Measurements from ENCODE around the gene RAB11B.
A peak's percentile ranks its signal among the peaks of the same experiment; 100 is the strongest.
"Not testable (repeated sequence)": the region's sequence is repeated elsewhere in the genome, so short reads cannot be mapped to it uniquely, and the experiment has no call there.

The RAB11B gene

GRCh38 chr19:8413629-8413995 is 23.5 kb downstream of the RAB11B start:
- Histone ChIP-seq H3K27ac (ENCODE audit: low read depth, low read length) (no peak overlapping the region), H3K27me3 (ENCODE audit: insufficient read depth, low read length) (peaks cover 4% of the 10 kb centered on the region; the same call in 1 of the 2 replicates), H3K9ac (ENCODE audit: low read depth, low read length) (peak overlapping the region; percentile 71), H3K4me3 (ENCODE audit: low read length) (peak overlapping the region; percentile 76), H3K36me3 (ENCODE audit: insufficient read depth, low read length) (no peaks in the 10 kb centered on the region), H3K4me1 (ENCODE audit: insufficient read depth, low read length) (peaks cover 11% of the 10 kb centered on the region; the same call in 1 of the 2 replicates), H3K9me3 (ENCODE audit: insufficient read depth, low read depth, low read length) (no peaks in the 10 kb centered on the region)
- 49% methylated on average over 2 of the region's 3 CpGs for WGBS

DNA sequence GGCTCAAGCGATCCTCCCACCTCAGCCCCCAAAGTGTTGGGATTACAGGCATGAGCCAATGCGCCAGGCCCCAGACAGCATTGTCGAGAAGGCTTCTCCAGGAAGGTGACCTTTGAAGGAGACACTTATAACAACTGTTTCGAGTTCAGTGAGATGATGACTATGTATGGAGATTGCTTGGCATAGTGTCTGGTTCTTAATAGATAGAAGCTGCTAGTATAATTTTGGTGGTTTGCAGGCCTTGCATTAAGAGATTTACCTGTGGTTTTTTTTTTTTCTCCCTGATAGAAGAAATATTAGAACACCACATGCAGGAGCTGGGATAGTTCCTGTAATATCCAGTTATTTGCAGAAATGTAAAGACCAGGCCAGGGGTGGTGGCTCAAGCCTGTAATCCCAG is 26.6 kb downstream of the RAB11B start:
- Histone ChIP-seq H3K9me3 (ENCODE audit: insufficient read depth, low read depth, low read length) (no peaks in the 10 kb centered on the region), H3K27me3 (ENCODE audit: insufficient read depth, low read length) (peaks cover 4% of the 10 kb centered on the region; the same call in 1 of the 2 replicates), H3K4me1 (ENCODE audit: insufficient read depth, low read length) (peaks cover 11% of the 10 kb centered on the region; the same call in 1 of the 2 replicates), H3K4me3 (ENCODE audit: low read length) (no peak overlapping the region), H3K27ac (ENCODE audit: low read depth, low read length) (no peak overlapping the region), H3K36me3 (ENCODE audit: insufficient read depth, low read length) (no peaks in the 10 kb centered on the region), H3K9ac (ENCODE audit: low read depth, low read length) (no peak overlapping the region)
- WGBS: 87% methylated on average over 4 of the region's 4 CpGs

DNA sequence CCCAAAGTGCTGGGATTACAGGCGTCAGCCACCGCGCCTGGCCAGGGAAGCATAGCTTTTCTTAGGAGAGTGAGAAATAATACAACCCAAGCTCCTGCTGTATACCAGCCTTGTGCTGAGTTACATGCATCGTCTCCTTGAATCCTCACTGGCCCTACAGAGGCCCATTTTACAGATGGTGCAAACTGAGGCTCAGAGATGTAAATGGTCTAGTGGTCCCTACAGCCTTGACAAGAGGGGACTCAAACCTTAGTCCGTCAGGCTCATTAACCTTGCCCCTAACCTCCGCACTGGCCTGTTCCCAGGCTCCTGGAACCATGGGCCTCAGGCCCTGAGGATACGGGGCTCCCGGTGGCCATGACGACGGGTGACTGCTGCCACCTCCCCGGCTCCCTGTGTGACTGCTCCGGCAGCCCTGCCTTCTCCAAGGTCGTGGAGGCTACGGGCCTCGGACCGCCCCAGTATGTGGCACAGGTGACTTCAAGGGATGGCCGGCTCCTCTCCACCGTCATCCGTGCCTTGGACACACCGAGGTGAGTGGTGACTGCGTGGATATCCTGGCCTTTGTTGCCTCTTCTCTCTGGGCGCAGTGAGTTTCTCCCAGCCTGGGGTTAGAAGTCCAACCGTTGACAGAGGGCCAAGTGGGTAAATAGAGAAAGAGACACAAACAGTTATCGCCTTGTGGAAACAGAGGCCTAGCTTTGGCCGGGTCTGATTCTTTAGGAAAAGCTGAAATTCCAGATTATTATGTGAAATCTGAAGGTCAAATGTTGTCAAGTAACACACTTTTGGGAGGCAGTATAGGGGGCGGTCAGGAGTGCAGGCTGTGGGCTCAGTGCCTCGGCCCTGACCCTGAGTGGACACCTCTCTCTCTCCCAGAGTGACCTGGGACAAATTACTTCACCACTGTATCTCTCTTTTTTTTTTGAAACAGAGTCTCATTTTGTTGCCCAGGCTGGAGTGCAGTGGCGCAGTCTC is 31.6 kb downstream of the RAB11B start:
- H3K4me3 ChIP-seq (ENCODE audit: low read length): no peak overlapping the region
- WGBS: 95% methylated on average over 28 of the region's 28 CpGs
- no peaks in the 10 kb centered on the region for H3K9me3 ChIP-seq (ENCODE audit: insufficient read depth, low read depth, low read length)
- no peaks in the 10 kb centered on the region; the same call in 1 of the 2 replicates for H3K36me3 ChIP-seq (ENCODE audit: insufficient read depth, low read length)
- peaks cover 7% of the 10 kb centered on the region; the same call in 1 of the 2 replicates for H3K4me1 ChIP-seq (ENCODE audit: insufficient read depth, low read length)
- no peak overlapping the region for H3K27ac ChIP-seq (ENCODE audit: low read depth, low read length)
- no peak overlapping the region for H3K9ac ChIP-seq (ENCODE audit: low read depth, low read length)
- no peaks in the 10 kb centered on the region for H3K27me3 ChIP-seq (ENCODE audit: insufficient read depth, low read length)

- Histone ChIP-seq H3K36me3 (ENCODE audit: insufficient read depth, low read length) (no peaks in the 10 kb centered on the region; the same call in 1 of the 2 replicates), H3K4me1 (ENCODE audit: insufficient read depth, low read length) (no peaks in the 10 kb centered on the region), H3K9ac (ENCODE audit: low read depth, low read length) (peak overlapping the region; percentile 43; the same call in 1 of the 2 replicates), H3K27ac (ENCODE audit: low read depth, low read length) (no peak overlapping the region; the same call in 1 of the 2 replicates), H3K9me3 (ENCODE audit: insufficient read depth, low read depth, low read length) (no peaks in the 10 kb centered on the region), H3K4me3 (ENCODE audit: low read length) (no peak overlapping the region), H3K27me3 (ENCODE audit: insufficient read depth, low read length) (no peaks in the 10 kb centered on the region)
- WGBS: 76% methylated on average over 9 of the region's 9 CpGs
Measured at GRCh38 chr19:8423817-8424223, 33.7 kb downstream of the RAB11B start.

DNA sequence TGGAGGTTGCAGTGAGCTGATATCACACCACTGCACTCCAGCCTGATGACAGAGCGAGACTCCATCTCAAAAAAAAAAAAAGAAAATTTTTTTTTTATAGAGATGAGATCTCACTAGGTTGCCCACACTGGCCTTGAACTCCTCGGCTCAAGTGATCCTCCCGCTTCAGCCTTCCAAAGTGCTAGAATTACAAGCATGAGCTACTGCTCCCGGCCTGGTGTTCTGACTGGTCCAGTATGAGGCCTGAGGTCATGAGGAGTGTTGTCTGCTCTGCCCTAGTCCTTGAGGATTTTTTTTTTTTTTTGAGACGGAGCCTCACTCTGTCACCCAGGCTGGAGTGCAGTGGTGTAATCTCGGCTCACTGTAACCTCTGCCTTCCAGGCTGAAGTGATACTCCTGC is 35.2 kb downstream of the RAB11B start:
- not testable (repeated sequence) for H3K27ac ChIP-seq (ENCODE audit: low read depth, low read length); H3K4me1 ChIP-seq (ENCODE audit: insufficient read depth, low read length); H3K4me3 ChIP-seq (ENCODE audit: low read length); H3K9me3 ChIP-seq (ENCODE audit: insufficient read depth, low read depth, low read length); H3K9ac ChIP-seq (ENCODE audit: low read depth, low read length); H3K36me3 ChIP-seq (ENCODE audit: insufficient read depth, low read length); H3K27me3 ChIP-seq (ENCODE audit: insufficient read depth, low read length)
- 94% methylated on average over 5 of the region's 6 CpGs for WGBS

DNA sequence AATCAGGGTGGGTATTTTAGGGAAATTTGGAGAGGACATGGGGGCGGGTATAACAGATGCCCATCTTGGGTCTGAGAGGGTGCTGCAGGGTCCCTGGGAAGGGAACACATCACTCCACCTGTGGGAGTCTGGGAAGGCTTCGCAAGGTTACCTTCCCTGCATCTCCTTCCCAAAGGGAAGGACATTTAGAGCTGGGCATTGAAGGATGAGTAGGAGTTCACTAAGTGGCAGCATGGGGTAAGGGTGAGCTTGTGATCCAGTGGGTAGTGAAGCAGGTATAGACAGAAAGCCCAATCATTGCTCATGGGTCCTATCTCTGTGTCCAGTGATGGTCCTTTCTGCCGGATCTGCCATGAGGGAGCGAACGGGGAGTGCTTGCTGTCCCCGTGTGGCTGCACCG is 36.1 kb downstream of the RAB11B start:
- Histone ChIP-seq H3K9ac (ENCODE audit: low read depth, low read length) (no peak overlapping the region), H3K4me1 (ENCODE audit: insufficient read depth, low read length) (no peaks in the 10 kb centered on the region), H3K4me3 (ENCODE audit: low read length) (no peak overlapping the region), H3K27me3 (ENCODE audit: insufficient read depth, low read length) (no peaks in the 10 kb centered on the region), H3K36me3 (ENCODE audit: insufficient read depth, low read length) (no peaks in the 10 kb centered on the region; the same call in 1 of the 2 replicates), H3K27ac (ENCODE audit: low read depth, low read length) (no peak overlapping the region), H3K9me3 (ENCODE audit: insufficient read depth, low read depth, low read length) (no peaks in the 10 kb centered on the region)
- WGBS: 94% methylated on average over 7 of the region's 7 CpGs

- H3K9ac ChIP-seq (ENCODE audit: low read depth, low read length): no peak overlapping the region
- no peak overlapping the region for H3K27ac ChIP-seq (ENCODE audit: low read depth, low read length)
- no peaks in the 10 kb centered on the region for H3K27me3 ChIP-seq (ENCODE audit: insufficient read depth, low read length)
- no peaks in the 10 kb centered on the region for H3K9me3 ChIP-seq (ENCODE audit: insufficient read depth, low read depth, low read length)
- H3K4me3 ChIP-seq (ENCODE audit: low read length): no peak overlapping the region
- H3K4me1 ChIP-seq (ENCODE audit: insufficient read depth, low read length): no peaks in the 10 kb centered on the region
- no peaks in the 10 kb centered on the region for H3K36me3 ChIP-seq (ENCODE audit: insufficient read depth, low read length)
- WGBS: 89% methylated on average over 6 of the region's 6 CpGs
Measured at GRCh38 chr19:8429044-8429443, 38.9 kb downstream of the RAB11B start.

- Histone ChIP-seq H3K9me3 (ENCODE audit: insufficient read depth, low read depth, low read length) (no peaks in the 10 kb centered on the region), H3K27ac (ENCODE audit: low read depth, low read length) (no peak overlapping the region), H3K9ac (ENCODE audit: low read depth, low read length) (no peak overlapping the region), H3K4me1 (ENCODE audit: insufficient read depth, low read length) (no peaks in the 10 kb centered on the region), H3K36me3 (ENCODE audit: insufficient read depth, low read length) (no peaks in the 10 kb centered on the region), H3K4me3 (ENCODE audit: low read length) (no peak overlapping the region), H3K27me3 (ENCODE audit: insufficient read depth, low read length) (no peaks in the 10 kb centered on the region)
- 92% methylated on average over 6 of the region's 6 CpGs for WGBS
Measured at GRCh38 chr19:8429826-8430225, 39.7 kb downstream of the RAB11B start.

GRCh38 chr19:8430650-8431049 is 40.5 kb downstream of the RAB11B start:
- H3K27me3 ChIP-seq (ENCODE audit: insufficient read depth, low read length): no peaks in the 10 kb centered on the region
- H3K9ac ChIP-seq (ENCODE audit: low read depth, low read length): no peak overlapping the region
- no peaks in the 10 kb centered on the region for H3K36me3 ChIP-seq (ENCODE audit: insufficient read depth, low read length)
- no peaks in the 10 kb centered on the region for H3K9me3 ChIP-seq (ENCODE audit: insufficient read depth, low read depth, low read length)
- WGBS: 96% methylated on average over 20 of the region's 20 CpGs
- no peaks in the 10 kb centered on the region for H3K4me1 ChIP-seq (ENCODE audit: insufficient read depth, low read length)
- no peak overlapping the region for H3K4me3 ChIP-seq (ENCODE audit: low read length)
- H3K27ac ChIP-seq (ENCODE audit: low read depth, low read length): no peak overlapping the region

DNA sequence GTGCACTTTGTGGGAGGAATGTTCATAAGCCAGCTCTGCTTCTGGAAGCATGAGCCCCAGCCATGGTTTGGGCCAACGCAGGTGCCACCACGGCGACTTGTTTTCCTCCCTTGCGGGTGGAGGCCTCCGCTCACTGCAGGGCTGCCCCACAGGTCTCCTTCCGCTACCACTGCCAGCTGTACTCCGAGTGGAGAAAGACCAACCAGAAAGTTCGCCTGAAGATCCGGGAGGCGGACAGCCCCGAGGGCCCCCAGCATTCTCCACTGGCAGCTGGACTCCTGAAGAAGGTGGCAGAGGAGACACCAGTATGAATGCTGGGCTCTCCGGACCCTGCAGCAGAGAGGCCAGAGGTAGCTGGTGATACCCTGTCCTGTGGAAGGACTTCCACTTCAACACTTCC is 48.1 kb downstream of the RAB11B start:
- no peak overlapping the region for H3K27ac ChIP-seq (ENCODE audit: low read depth, low read length)
- H3K36me3 ChIP-seq (ENCODE audit: insufficient read depth, low read length): no peaks in the 10 kb centered on the region
- no peaks in the 10 kb centered on the region for H3K9me3 ChIP-seq (ENCODE audit: insufficient read depth, low read depth, low read length)
- H3K4me3 ChIP-seq (ENCODE audit: low read length): no peak overlapping the region
- 95% methylated on average over 12 of the region's 12 CpGs for WGBS
- H3K27me3 ChIP-seq (ENCODE audit: insufficient read depth, low read length): no peaks in the 10 kb centered on the region
- no peak overlapping the region for H3K9ac ChIP-seq (ENCODE audit: low read depth, low read length)
- 0 out of 2 replicates have a peak, but pooled peaks cover 9% of the 10 kb centered on the region for H3K4me1 ChIP-seq (ENCODE audit: insufficient read depth, low read length)

GRCh38 chr19:8441725-8442544 is 51.8 kb downstream of the RAB11B start:
- WGBS: 74% methylated on average over 6 of the region's 6 CpGs
- Histone ChIP-seq H3K4me1 (ENCODE audit: insufficient read depth, low read length) (peaks cover 15% of the 10 kb centered on the region), H3K9me3 (ENCODE audit: insufficient read depth, low read depth, low read length) (no peaks in the 10 kb centered on the region), H3K4me3 (ENCODE audit: low read length) (no peak overlapping the region), H3K27me3 (ENCODE audit: insufficient read depth, low read length) (no peaks in the 10 kb centered on the region), H3K9ac (ENCODE audit: low read depth, low read length) (peak overlapping the region; percentile 23; the same call in 1 of the 2 replicates), H3K27ac (ENCODE audit: low read depth, low read length) (peak overlapping the region; percentile 31; the same call in 1 of the 2 replicates), H3K36me3 (ENCODE audit: insufficient read depth, low read length) (peaks cover 12% of the 10 kb centered on the region)

Data from HUES64 (cell line).